GM10266 (cell line): ENCODE measurements around the gene GOLGA6L2.
"Not testable (repeated sequence)": the region's sequence is repeated elsewhere in the genome, so short reads cannot be mapped to it uniquely, and the experiment has no call there.

Experiments
- DNase-seq: peaks from one replicate; pipeline ENCODE4 v3.0.0; 2012; ENCODE audit errors: extremely low spot score
- TF ChIP-seq, protein P1 (sequence below): IDR thresholded peaks from 2 replicates; pipeline ENCODE4 v1.5.1; 2012; ENCODE audit warnings: mild to moderate bottlenecking, low read depth; ENCODE audit not compliant: control insufficient read depth, insufficient read depth; ENCODE audit errors: missing control alignments

Gene GOLGA6L2

DNA sequence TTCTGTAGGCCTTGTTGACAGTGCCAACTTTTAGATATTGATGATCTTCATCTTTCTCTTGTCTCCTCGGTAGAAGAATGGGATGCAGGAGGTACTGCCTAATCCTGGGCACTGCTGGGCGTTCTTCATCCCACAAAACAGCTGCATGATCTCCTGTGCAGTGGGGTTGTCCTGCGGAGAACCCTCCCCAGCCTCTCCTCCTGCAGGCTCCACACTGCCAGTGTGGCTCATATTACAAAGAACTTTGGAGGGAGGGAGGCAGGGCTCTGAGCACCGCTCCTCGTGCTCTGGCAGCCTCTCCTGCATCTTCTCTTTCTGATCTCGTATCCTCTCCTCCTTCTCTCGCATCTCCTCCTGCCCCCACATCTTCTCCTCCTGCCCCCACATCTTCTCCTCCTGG lies 7.5 kb downstream of the GOLGA6L2 start:
- TF ChIP-seq, protein P1, sequence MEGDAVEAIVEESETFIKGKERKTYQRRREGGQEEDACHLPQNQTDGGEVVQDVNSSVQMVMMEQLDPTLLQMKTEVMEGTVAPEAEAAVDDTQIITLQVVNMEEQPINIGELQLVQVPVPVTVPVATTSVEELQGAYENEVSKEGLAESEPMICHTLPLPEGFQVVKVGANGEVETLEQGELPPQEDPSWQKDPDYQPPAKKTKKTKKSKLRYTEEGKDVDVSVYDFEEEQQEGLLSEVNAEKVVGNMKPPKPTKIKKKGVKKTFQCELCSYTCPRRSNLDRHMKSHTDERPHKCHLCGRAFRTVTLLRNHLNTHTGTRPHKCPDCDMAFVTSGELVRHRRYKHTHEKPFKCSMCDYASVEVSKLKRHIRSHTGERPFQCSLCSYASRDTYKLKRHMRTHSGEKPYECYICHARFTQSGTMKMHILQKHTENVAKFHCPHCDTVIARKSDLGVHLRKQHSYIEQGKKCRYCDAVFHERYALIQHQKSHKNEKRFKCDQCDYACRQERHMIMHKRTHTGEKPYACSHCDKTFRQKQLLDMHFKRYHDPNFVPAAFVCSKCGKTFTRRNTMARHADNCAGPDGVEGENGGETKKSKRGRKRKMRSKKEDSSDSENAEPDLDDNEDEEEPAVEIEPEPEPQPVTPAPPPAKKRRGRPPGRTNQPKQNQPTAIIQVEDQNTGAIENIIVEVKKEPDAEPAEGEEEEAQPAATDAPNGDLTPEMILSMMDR = no peak
- no peak for DNase-seq

- DNase-seq = no peak
- TF ChIP-seq, protein P1 = no peak
Measured at GRCh38 chr15:23438816-23439466, 8.1 kb downstream of the GOLGA6L2 start.

- TF ChIP-seq, protein P1 = no peak
- DNase-seq = no peak
Measured at GRCh38 chr15:23437673-23438072, 9.4 kb downstream of the GOLGA6L2 start.

GRCh38 chr15:23437146-23437545 lies 9.9 kb downstream of the GOLGA6L2 start:
- TF ChIP-seq, protein P1 = no peak
- no peak for DNase-seq

DNA sequence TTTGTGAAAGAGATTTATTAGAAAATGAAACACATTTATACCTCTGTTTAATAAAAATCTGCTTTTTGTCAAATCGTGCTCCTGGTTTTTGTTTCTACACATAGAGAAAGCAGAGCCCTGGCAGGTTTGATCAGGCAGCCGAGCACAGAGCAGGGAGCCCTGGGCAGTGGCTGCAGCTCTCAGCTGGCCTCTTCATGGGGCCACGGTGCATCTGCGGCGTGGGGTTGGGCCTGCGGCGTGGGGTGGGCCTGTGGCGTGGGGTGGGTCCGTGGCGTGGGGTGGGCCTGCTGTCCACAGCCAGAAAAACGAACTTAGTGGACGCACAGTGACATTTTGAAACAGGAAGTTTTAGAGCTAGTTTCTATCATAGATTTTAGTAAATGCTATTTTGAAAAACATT lies 10.6 kb downstream of the GOLGA6L2 start:
- TF ChIP-seq, protein P1 = no peak
- no peak for DNase-seq

GRCh38 chr15:23434699-23435098 lies 12.3 kb downstream of the GOLGA6L2 start:
- DNase-seq = not testable (repeated sequence)

- not testable (repeated sequence) for DNase-seq
Measured at GRCh38 chr15:23425327-23425726, 21.7 kb downstream of the GOLGA6L2 start.

DNA sequence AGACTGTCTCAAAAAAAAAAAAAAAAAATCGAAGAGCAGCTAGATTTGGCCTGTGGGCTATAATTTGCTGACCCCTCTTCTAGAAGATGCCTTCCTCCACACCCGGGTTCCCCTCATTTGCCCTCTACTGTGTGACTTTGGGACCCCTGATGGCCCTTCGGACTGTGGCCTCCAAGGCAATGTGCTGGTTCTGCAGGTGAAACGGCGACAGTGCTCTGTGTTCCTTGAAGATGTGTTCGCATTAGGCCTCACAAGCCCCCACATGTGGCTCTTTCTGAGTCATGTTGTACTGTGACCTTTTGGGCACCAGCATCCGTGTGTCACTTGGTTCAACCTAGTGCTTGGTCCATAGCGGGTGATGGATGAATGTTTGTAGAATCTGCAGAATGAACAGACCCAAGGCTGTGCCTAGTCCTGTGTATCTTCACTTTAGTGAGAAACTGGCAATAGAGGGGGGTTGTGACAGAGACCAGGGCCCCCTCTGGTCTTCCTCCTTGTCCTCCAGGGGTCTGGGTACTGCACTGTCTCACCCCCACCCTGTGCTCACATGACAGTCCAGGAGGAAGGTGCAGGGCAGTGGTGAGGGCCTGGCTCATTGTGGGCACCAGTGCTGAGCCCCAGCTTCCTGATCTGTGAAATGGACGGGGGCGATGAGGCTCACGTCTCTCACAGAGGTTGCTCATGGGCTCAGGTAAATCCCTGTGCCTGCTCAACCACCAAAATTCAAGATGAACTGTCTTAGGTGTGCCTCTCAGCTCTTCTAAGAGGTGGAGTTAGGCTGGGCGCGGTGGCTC lies 22.7 kb downstream of the GOLGA6L2 start:
- DNase-seq = no peak
- TF ChIP-seq, protein P1 = no peak
